GF-D8 (cell line): Measurements from ENCODE around the gene TSHR.

Experiments
- DNase-seq: peaks from one replicate; lab custom pipeline; 2025; lab: John Stamatoyannopoulos, UW

The TSHR gene

DNA sequence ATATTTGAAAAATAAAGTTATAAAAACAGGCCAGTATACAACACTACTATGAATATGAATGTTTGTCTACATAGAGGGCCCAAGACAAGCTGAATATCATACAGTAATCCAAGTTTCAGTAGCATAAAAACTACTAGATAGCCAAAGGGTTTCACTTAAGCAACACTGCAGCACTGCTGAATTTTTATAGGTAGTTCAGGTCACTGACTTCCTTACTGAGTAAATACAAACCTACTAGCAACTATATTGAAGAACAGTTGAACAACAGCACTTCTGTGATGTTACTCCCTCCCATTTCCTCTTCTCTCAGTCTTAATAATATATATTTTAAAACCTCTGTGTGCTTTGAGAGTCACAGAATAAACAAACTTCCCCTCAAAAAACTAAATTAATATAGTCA, 222.6 kb downstream of the TSHR start:
- no peak for DNase-seq

GRCh38 chr14:81179631-81180030, 224.2 kb downstream of the TSHR start:
- DNase-seq: no peak

DNA sequence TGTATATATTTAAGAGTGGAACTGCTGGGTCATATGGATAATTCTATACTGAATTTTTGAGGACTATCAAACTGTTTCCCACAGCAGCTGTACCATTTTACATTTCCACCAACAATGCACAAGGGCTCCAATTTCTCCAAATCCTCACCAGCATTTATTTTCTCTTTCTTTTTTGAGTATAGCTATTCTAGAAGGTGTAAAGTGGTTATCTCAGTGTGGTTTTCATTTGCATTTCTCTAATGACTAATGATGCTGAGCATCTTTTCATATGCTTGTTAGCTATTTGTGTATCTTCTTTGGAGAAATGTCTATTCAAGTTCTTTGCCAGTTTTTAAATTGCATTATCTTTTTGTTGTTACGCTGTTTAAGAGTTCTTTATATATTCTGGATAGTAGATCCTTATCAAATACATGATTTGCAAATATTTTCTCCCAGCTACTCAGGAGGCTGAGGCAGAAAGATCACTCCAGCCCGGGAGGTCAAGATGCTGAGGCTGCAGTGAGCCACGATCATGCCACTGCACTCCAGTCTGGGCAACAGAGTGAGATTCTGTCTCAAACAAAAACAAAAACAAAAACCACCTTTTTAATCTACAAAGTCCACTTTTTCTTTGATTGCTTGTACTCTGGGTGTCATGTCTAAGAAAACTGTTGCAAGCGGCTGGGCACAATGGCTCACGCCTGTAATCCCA, 232.6 kb downstream of the TSHR start:
- DNase-seq: no peak

DNA sequence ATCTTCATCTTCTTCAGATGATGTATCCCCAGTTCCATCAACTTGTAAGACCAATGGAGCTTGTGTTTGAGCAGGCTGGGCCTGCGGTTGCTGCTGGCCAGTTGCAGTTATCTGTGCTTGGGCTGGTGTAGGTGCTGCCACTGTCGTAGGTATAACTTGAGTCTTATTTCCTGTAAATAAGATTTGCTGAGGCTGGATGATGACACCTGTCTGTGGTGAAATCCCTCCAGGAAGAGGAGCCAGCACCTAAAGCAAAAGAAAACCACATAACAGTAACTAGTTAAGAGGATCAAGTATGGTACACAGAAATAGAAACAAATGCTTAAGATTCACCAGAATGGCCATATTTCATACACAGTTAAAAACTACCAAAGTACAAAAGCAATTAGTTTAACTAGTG, 237.2 kb downstream of the TSHR start:
- DNase-seq: no peak

DNA sequence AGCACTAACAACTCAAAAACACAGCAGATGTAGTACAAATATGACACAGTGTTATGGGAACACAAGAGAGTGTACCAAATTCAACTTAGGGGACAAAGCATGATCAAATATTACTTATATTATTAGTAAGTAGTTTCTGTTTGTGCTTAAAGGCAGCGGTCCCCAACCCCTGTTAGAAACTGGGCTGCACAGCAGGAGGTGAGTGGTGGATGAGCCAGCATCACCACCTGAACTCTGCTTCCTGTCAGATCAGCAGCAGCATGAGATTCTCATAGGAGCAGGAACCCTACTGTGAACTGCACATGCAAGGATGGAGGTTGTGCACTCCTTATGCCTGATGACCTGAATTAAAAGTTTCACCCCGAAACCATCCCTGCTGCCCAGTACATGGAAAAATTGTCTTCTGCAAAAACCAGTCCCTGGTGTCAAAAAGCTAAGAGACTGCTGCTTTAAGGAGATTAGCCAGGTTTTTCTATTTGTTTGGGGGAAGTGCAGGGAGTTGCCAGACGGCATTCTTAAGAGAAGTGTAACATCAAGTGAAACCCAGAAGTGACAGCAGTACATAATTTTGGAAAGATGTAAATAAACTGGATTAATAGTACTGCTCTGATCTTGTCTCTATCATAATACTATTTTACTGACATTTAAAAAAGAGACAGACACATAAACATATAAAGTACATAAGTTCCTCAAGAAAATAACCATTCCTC, 238.7 kb downstream of the TSHR start:
- no peak for DNase-seq
